Fibroblast of skin of back (primary cell): ENCODE data around the gene PPP6R2.
"Not testable (repeated sequence)": the region's sequence is repeated elsewhere in the genome, so short reads cannot be mapped to it uniquely, and the experiment has no call there.

Experiments
- DNase-seq: peaks from one replicate; pipeline ENCODE4 v3.0.0-alpha.2; 2013

The PPP6R2 gene

DNA sequence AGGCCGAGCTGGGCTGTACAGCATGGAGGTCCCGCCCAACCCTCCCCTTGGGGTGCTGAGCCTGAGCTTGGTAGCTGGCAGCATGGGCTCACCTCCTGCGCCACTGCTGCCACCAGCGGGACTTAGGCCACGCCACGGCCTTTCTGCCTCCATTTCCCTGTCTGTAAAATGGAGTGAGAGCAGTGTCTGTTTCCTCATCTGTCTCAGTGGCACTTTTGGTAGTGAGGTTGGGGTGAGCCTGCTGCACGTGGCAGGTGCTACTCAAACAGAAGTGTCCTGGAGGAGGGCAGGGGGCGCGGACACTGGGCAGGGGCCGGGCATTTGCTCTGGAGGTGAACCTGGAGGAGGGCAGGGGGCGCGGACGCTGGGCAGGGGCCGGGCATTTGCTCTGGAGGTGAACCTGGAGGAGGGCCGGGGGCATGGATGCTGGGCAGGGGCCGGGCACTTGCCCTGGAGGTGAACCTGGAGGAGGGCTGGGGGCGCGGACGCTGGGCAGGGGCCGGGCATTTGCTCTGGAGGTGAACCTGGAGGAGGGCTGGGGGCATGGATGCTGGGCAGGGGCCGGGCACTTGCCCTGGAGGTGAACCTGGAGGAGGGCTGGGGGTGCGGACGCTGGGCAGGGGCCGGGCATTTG is 89.9 kb downstream of the PPP6R2 start:
- DNase-seq, result not testable (repeated sequence)

DNA sequence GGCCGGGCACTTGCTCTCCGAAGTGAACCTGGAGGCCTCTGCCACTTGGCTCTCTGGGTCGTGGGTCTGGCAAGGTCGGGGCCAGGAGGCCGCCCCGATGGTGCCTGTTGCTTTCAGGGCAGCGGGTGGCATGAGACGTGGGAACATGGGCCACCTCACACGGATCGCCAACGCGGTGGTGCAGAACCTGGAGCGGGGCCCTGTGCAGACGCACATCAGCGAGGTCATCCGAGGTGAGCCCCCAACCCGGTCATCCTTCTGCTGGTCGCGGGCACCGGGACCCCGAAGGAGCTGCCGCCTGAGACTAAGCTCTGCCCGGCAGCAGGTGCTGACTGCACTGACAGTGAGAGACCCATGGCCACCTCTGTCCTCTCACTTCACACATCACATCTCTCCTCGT is 91.7 kb downstream of the PPP6R2 start:
- no peak for DNase-seq

- no peak for DNase-seq
Observed at GRCh38 chr22:50435291-50436014, 92.3 kb downstream of the PPP6R2 start.

GRCh38 chr22:50436015-50436830 is 93.1 kb downstream of the PPP6R2 start:
- no peak for DNase-seq

- DNase-seq, result no peak
Observed at GRCh38 chr22:50436841-50437341, 93.8 kb downstream of the PPP6R2 start.

DNA sequence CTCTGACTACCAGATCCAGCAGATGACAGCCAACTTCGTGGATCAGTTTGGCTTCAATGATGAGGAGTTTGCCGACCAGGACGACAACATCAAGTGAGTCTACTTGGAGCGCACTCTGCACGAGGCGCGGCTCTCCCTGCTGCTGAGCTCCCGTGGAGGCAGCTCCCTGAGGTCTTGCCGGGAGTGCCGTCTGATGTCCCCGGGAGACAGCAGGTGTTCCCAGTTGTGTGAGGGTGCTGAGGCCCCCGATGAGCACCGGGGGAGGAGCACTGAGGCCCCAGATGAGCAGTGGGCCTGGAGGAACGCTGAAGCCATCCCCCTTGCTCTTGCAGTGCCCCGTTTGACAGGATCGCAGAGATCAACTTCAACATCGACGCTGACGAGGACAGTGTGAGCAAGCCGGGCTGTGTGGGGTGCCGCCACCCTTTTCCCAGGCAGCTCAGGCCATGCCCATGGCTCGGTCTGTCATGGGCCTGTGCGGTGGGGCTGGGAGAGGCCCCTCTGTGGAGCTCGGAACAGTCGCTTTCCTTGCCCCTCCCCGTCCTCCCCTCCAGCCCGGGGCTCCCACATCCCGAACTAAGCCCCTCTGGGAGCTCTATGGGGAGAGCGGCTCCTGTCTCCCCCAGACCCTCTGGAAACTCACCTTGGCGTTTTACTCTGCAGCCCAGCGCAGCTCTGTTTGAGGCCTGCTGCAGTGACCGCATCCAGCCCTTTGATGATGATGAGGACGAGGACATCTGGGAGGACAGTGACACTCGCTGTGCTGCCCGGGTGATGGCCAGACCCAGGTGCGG is 94.6 kb downstream of the PPP6R2 start:
- no peak for DNase-seq

DNA sequence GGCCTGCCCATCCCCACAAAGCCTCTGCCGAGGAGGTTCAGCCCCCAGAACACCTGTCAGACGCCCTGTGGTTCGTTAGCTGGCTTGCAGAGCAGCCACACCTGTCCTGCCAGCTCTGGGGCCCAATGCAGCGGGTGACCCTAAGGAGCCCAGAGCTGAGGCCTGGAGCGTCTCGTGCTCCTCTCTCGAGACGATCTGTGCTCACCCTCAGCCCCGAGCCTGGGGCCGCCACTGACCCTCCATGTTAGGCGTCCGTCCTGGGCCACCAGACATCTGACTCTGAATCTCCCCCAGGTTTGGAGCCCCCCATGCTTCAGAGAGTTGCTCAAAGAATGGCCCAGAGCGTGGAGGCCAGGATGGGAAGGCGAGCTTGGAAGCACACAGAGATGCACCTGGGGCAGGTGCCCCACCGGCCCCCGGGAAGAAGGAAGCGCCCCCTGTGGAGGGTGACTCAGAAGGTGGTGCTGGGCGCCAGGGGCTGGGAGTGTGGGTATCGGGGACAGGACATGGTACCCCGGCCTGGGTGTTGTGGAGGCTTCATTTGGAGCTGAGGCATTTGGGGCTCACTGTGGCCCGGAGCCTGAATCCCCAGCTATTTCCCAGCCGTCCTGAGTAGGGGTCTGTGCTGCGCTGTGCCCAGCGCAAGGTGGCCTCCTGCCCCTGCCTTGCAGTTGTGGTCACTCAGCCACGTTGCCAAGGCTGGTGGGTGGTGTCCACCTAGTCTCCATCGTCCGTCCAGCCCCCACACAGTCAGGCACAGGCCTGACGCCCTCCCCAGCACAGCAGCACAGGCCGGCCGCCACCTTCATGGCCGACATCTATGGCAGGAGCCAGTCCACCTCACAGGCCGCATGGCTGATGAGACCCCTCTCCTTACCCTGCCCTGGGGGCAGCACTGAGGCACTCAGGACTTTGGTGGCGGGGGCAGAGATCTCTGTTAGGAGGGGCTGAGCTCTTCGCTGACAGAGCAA is 95.5 kb downstream of the PPP6R2 start:
- DNase-seq, result no peak

GRCh38 chr22:50439314-50439870 is 96.3 kb downstream of the PPP6R2 start:
- DNase-seq, result no peak

DNA sequence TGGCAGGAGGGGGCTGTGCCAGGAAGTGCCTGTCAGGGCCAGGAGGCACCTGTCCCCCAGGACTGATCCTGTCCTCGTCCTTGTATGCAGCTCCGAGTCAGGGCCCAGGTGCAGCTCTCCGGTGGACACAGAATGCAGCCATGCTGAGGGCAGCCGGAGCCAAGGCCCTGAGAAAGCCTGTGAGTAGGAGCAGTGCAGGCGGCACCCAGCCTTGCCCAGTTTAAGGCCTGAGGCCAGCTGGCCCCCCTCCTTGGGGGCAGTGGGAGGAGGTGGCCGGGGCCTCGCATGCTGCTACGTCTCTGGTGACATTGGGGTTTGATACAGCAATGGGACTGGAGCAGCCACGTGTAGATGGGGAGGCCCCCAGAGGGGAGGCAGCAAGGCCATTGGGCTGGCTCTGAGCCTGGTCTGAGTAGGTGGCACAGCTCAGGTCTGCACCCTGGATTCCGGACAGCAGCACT is 96.8 kb downstream of the PPP6R2 start:
- no peak for DNase-seq

DNA sequence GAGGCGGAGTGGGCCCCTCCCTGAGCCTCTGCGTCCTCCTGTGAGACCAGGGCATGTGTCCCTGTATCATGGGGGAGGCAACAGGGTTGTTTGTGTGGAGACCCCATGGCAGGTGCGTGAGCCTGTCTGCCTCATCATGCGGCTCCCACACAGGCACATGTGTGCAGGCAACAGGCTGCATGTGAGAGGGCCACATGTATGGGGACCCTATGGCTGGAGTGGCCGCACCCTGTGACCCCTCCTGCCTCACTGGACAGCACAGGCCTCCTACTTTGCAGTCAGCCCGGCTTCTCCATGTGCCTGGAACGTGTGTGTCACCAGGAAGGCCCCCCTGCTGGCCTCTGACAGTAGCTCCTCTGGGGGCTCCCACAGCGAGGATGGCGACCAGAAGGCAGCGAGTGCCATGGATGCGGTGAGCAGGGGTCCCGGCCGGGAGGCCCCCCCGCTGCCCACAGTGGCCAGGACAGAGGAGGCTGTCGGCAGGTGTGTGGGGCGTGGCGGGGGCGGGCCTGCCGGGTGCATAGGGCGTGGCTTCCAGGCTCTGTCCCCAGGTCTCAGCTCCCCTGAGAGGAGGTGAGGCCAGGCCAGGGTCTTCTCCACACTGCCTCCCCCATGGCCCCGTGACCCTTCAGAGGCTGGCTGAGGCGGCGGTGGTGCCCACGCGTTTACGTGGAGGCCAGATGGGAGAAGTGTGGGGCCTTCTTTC is 97.6 kb downstream of the PPP6R2 start:
- no peak for DNase-seq

- no peak for DNase-seq
Observed at GRCh38 chr22:50441428-50441993, 98.4 kb downstream of the PPP6R2 start.

DNA sequence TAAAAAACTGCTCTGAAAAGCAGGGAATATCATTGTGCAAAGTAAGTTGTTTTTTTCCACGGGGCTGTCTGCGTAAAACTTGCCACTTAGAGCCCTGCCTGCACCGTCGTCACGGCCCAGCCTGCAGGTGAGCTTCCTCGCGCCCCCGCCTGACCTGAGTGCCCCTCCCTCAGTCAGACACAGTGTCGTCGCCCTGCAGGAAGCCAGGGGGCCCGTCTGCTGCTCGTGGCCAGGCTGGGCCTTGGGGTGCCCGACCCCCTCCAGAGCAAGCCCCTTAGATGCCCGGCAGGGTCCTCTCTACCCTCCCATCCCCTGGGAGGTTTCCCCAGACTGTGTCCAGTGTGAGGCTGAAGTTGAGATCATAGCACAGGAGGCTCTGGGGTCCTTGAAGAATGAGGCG is 100.1 kb downstream of the PPP6R2 start:
- no peak for DNase-seq

- DNase-seq, result no peak
Observed at GRCh38 chr22:50443801-50444625, 100.9 kb downstream of the PPP6R2 start.

DNA sequence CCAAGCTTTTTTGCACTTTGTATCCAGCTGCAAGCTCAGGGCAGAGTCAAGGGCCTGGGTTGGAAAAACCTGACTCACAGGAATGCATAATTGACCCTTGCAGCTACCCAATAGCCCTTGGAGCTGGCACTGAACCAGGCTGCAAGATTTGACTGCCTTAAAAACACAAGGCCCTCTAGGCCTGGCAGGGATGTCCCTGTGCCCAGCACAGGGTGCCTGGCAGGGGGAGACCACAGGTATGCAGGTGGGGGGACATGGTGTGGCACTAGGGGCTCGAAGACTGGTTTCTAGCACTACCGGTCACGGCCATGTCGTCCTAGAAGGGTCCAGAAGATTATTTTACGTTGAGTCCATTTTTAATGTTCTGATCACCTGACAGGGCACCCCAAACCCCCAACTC is 101.5 kb downstream of the PPP6R2 start:
- DNase-seq, result peak; percentile 47

DNA sequence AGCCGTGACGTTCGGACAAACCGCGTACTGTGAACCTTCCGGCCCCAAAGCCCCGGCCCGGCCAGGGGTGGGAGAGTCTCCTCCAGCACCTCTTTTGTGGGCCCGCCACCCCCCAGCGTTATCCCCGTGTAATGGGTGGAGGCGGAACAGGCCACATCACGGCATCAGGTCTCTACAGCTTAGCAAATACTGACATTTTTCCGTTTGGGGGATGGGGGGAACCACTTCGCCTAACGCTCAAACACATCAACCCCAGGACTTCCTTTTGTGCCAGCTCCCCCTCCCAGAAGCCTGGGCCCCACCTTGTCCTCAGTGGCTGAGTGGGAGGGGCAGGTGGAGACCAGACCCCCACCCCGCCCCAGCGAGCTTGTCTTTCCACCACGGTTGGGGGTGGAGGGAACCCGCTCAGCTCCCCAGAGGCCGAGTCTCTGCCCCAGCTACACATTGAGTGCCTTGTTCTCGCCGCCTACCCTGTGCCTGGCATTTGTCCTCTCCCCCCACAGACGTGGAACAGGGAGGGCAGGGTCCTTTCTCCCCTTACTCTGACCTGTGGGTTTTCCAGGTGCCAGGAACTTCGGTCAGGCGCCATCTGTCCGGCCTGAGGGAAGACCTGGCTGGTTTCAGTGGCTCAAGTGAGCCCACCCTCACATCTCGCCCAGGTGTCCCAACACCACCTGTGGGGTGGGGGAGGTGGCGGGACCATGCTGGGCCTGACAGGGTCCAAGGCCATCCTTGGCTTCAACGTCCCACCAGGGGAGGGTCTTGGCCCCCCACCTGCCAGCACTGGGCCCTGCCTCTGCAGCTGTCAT is 102.1 kb downstream of the PPP6R2 start:
- DNase-seq, result no peak

DNA sequence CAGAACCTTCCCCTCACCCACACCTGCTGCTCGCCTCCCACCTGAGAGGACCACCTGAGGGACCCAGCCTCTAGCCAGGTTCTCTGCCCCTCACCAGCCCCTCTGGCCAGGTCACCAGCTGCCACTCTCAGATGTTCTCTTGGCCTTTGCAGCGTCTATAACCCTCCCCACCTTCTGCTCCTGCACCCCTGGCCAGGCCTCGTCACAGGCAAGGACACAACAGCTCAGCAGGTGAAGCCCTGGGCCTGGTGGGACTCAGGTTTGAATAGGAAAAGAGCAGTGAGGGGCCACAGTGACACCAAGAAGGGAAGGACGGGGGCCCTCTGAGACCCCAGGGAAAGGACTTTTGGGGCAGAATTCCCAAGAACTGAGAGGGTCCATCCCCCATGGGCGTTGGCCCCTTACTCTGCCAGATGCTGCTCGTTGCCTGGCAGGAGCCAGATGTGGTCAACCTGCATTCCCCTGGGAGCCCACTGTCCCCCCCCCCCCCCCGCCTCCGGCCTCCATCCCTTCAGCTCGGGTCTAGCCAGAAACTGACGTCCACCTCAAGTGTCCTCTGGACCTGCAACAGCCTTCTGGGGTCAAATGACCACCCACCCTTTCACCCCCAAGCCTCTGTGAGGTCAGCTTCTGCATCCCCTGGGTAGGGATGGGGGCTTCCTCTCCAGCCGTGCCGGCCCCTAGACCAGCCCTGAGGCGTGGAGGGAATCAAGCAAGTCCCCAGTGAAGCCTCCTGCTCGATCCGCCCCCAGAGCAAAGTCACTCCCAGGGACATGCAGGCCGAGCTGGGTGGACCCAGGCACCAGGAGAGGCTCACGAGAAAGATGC is 103.0 kb downstream of the PPP6R2 start:
- DNase-seq, result no peak
